Frontal cortex (tissue), 4 donors: ENCODE data around the gene FCRL2. TPM values are rescaled to one million over a fixed set of nuclear protein-coding genes. Genes with fewer than 3 reads are reported as not detected.
"Not testable (repeated sequence)": the region's sequence is repeated elsewhere in the genome, so short reads cannot be mapped to it uniquely, and the experiment has no call there.

Experiments
- DNase-seq, 2 donors: peaks; one replicate each; pipeline ENCODE4 v3.0.0; 2012; ENCODE audit warnings: low spot score in 2 of 2
- FAIRE-seq: peaks from 2 replicates; lab custom pipeline; 2012; peaks lifted over from hg19 to GRCh38; lab: Jason Lieb, UNC
- total RNA-seq: library from RNA; depleted of rRNA; stranded (reverse); fragments of >200 nt; gene quantifications from one replicate; pipeline ENCODE4 v1.2.3, GENCODE V29; 2014
- donor health status: control.
- donor health status: control.
- donor health status: control.

Gene FCRL2
- total RNA-seq, 1 donor from 2014 or later, result not detected

- DNase-seq (no peak), FAIRE-seq (no peak)
Observed at GRCh38 chr1:157766792-157767191, 10.1 kb downstream of the FCRL2 start.

- no peak for DNase-seq
- FAIRE-seq, result no peak
Observed at GRCh38 chr1:157758018-157758417, 18.9 kb downstream of the FCRL2 start.

GRCh38 chr1:157753611-157754010 is 23.3 kb downstream of the FCRL2 start:
- DNase-seq, result no peak
- FAIRE-seq, result no peak

- FAIRE-seq (no peak), DNase-seq (no peak)
Observed at GRCh38 chr1:157751283-157751682, 25.6 kb downstream of the FCRL2 start.

- DNase-seq, result no peak
- FAIRE-seq, result no peak
Observed at GRCh38 chr1:157748262-157748817, 28.6 kb downstream of the FCRL2 start.

- DNase-seq, result no peak
Observed at GRCh38 chr1:157739229-157739901, 37.6 kb downstream of the FCRL2 start.

GRCh38 chr1:157735991-157736390 is 40.9 kb downstream of the FCRL2 start:
- not testable (repeated sequence) for DNase-seq, FAIRE-seq

More at GRCh38 chr1:157739229-157739901, 37.6 kb downstream of the FCRL2 start:
- FAIRE-seq, result no peak

GRCh38 chr1:157734321-157734720 is 42.6 kb downstream of the FCRL2 start:
- DNase-seq (no peak), FAIRE-seq (no peak)

- FAIRE-seq, result no peak
- no peak for DNase-seq
Observed at GRCh38 chr1:157732755-157733154, 44.2 kb downstream of the FCRL2 start.

- DNase-seq (no peak), FAIRE-seq (no peak)
Observed at GRCh38 chr1:157725221-157725577, 51.7 kb downstream of the FCRL2 start.

- FAIRE-seq (no peak), DNase-seq (no peak)
Observed at GRCh38 chr1:157724537-157725220, 52.3 kb downstream of the FCRL2 start.

- FAIRE-seq (no peak), DNase-seq (no peak)
Observed at GRCh38 chr1:157723157-157723556, 53.8 kb downstream of the FCRL2 start.

GRCh38 chr1:157721985-157722384 is 54.9 kb downstream of the FCRL2 start:
- DNase-seq, result no peak
- FAIRE-seq, result no peak

GRCh38 chr1:157715736-157716135 is 61.2 kb downstream of the FCRL2 start:
- no peak for FAIRE-seq

GRCh38 chr1:157711802-157712201 is 65.1 kb downstream of the FCRL2 start:
- DNase-seq (no peak), FAIRE-seq (no peak)

More at GRCh38 chr1:157715736-157716135, 61.2 kb downstream of the FCRL2 start:
- DNase-seq, result no peak

- DNase-seq (no peak), FAIRE-seq (no peak)
Observed at GRCh38 chr1:157704878-157705277, 72.1 kb downstream of the FCRL2 start.

- FAIRE-seq, result no peak
- no peak for DNase-seq
Observed at GRCh38 chr1:157703981-157704380, 73.0 kb downstream of the FCRL2 start.

GRCh38 chr1:157702308-157702825 is 74.6 kb downstream of the FCRL2 start:
- FAIRE-seq (no peak), DNase-seq (no peak)

GRCh38 chr1:157700732-157701131 is 76.2 kb downstream of the FCRL2 start, which contains the start of gene FCRL3:
FCRL3 (minus strand) TSS chr1:157700769; CDS start chr1:157700489, 280 bp downstream.
- DNase-seq (no peak), FAIRE-seq (no peak)

GRCh38 chr1:157700305-157700704 is 76.6 kb downstream of the FCRL2 start:
- no peak for FAIRE-seq
- DNase-seq, result no peak
